Prostate gland (tissue), 2 donors: ENCODE results near the gene SH2D1B.

ENCODE experiments used
- POLR2A ChIP-seq: fragments of 450-650 bp; IDR thresholded peaks from one replicate; pipeline ENCODE4 v1.6.1; 2016; ENCODE audit warnings: antibody characterized with exemption, mild to moderate bottlenecking
- POLR2AphosphoS5 ChIP-seq: sonication (generic); formaldehyde crosslinking; IDR thresholded peaks from one replicate; pipeline ENCODE4 v1.6.1; 2017; ENCODE audit warnings: antibody characterized with exemption
- TF ChIP-seq, protein P1 (sequence below), 4 experiments: fragments of 200-600 bp in 2 of 4; fragments of 450-650 bp in 2 of 4; sonication (generic) in 2 of 4; IDR thresholded peaks; 1 replicate in 3 of 4; 2 replicates in 1 of 4; pipeline ENCODE4 v1.5.1; 2016 to 2019; ENCODE audit warnings: antibody characterized with exemption in 4 of 4, mild to moderate bottlenecking in 2 of 4, moderate library complexity in 2 of 4

DNA sequence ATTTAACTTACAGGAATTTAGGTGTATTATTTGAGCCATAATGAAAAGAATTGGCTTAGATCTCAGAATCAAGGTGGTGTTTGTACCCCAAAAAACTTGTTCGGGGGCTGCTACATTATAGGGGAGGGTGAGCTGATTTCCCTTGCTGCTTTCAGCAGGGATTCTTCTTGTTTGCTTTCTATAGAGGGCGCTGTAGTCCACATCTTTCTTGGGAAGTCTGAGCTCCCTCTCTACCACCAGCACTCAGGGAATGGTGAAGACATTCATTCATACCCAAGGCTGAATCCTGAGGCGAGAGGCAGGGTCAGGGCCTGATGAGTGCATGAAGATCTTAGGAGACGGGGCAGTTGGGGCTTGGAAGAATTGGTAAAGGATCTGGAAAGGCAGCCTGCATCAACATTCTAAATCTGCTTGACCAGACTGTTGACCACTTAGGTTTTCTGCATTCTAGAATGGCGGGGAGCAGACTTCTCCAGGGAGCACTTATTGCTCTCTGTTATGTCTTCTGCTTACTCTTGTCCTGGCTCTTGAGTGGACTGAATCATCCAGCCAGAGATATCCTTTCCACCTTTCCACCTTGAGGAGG lies 54.2 kb downstream of the SH2D1B start:
- TF ChIP-seq, protein P1, sequence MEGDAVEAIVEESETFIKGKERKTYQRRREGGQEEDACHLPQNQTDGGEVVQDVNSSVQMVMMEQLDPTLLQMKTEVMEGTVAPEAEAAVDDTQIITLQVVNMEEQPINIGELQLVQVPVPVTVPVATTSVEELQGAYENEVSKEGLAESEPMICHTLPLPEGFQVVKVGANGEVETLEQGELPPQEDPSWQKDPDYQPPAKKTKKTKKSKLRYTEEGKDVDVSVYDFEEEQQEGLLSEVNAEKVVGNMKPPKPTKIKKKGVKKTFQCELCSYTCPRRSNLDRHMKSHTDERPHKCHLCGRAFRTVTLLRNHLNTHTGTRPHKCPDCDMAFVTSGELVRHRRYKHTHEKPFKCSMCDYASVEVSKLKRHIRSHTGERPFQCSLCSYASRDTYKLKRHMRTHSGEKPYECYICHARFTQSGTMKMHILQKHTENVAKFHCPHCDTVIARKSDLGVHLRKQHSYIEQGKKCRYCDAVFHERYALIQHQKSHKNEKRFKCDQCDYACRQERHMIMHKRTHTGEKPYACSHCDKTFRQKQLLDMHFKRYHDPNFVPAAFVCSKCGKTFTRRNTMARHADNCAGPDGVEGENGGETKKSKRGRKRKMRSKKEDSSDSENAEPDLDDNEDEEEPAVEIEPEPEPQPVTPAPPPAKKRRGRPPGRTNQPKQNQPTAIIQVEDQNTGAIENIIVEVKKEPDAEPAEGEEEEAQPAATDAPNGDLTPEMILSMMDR (IDR thresholded peaks at IDR 0.05): peak in 1 of 4 experiments; percentile 43
- TF ChIP-seq POLR2AphosphoS5 (no peak), POLR2A (no peak)
